ENCODE measurements around the gene SURF4.

DNA sequence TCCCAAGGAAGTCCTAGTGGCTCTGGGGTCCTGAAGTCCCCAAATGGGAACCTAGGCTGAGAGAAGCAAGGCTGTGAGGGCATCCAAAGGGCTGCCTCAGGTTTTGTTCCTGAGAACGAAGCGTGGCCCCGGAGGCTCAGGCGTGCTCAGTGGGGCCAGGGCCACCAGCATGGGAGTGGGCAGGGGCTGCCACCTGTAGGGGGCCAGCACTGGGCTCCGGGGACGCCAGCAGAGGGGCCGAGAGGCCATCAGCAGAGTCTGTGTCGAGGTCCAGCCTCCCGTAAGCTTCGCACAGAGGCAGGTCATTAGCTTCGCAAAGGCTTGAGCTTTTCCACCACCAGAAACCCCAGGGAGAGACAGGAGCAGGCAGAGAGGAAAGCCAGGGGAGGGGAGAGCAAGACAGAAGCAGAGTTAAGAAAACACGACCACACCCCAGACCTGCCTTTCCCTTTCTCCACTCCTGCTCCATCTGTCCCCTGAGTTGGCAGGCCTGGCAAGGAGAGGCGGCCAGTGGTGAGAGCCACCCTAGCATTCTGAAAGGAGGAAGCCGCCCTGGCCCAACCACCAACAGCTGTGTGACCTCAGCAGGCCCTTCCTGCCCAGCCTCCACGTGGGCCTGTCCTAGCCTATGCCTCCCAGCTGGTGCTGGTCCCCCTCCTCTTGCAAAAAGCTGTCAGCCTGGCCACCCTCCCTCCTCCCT lies 34.3 kb downstream of the SURF4 start:
- TF ChIP-seq, protein P1, sequence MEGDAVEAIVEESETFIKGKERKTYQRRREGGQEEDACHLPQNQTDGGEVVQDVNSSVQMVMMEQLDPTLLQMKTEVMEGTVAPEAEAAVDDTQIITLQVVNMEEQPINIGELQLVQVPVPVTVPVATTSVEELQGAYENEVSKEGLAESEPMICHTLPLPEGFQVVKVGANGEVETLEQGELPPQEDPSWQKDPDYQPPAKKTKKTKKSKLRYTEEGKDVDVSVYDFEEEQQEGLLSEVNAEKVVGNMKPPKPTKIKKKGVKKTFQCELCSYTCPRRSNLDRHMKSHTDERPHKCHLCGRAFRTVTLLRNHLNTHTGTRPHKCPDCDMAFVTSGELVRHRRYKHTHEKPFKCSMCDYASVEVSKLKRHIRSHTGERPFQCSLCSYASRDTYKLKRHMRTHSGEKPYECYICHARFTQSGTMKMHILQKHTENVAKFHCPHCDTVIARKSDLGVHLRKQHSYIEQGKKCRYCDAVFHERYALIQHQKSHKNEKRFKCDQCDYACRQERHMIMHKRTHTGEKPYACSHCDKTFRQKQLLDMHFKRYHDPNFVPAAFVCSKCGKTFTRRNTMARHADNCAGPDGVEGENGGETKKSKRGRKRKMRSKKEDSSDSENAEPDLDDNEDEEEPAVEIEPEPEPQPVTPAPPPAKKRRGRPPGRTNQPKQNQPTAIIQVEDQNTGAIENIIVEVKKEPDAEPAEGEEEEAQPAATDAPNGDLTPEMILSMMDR (IDR thresholded peaks at IDR 0.05), result no peak
- TF ChIP-seq POLR2A (IDR thresholded peaks at IDR 0.05), result no peak
